ENCODE results near the gene GPC5.

The GPC5 gene

GRCh38 chr13:92164822-92165221, 766.4 kb downstream of the GPC5 start:
- DNase-seq (ENCODE audit: low read depth): no peak

DNA sequence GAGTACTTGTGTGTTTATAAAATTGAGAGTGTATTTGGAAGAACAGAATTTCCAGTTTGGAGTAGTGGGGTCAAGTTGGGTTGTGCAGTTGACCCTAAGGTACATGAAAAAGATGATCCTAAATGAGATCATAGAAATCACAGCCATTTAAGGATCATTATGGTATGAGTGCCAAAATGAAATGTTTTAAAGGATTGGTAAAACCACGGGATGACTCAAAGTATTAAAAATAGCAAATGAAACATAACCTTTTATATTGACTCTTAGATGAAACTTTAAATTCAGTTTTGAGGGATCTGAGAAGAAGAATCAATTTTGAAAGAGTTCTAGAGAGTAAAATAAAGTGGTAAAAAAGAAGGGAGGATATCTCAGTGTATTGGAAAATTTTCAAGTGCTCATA, 773.8 kb downstream of the GPC5 start:
- no peak for DNase-seq (ENCODE audit: low read depth)

DNA sequence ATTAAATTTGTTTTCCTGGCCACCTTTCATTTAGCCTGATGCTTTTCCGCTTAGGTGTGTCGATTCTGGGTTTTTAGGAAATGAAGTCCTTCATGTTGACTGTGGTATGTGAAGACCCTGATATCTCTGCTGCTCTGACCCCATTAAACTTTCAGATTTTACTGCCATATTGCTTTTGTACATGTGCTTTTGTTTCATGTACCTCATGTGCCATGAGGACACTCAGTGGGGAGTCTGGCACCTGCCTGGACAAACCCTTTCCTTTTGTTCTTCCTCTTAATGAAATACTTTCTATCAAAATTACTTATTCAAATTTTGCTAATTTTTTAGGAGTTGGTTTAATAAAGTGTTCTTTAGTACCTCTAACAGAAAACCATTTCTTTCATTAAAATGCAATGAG, 774.8 kb downstream of the GPC5 start:
- no peak for DNase-seq (ENCODE audit: low read depth)

- no peak for DNase-seq (ENCODE audit: low read depth)
Measured at GRCh38 chr13:92175330-92175729, 776.9 kb downstream of the GPC5 start.

DNA sequence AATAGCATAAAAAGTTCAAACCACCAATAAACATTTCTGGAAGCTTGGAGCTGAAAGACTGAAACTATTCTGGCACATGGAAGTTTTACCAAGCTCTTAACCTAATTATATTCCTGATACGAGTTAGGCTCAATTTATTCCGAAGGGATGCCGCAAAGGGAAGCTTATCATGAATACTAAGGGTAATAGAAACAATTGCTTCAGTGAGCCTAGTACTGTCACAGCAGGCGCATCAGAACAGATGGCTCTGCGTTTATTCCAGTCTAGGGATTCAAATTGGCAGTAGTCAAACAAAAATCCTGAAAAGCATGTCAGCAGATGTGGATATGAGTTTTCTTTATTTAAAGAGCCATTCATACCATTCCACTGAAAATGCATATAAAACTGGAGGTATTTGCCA, 779.5 kb downstream of the GPC5 start:
- no peak for DNase-seq (ENCODE audit: low read depth)

GRCh38 chr13:92179223-92179622, 780.8 kb downstream of the GPC5 start:
- DNase-seq (ENCODE audit: low read depth): no peak

DNA sequence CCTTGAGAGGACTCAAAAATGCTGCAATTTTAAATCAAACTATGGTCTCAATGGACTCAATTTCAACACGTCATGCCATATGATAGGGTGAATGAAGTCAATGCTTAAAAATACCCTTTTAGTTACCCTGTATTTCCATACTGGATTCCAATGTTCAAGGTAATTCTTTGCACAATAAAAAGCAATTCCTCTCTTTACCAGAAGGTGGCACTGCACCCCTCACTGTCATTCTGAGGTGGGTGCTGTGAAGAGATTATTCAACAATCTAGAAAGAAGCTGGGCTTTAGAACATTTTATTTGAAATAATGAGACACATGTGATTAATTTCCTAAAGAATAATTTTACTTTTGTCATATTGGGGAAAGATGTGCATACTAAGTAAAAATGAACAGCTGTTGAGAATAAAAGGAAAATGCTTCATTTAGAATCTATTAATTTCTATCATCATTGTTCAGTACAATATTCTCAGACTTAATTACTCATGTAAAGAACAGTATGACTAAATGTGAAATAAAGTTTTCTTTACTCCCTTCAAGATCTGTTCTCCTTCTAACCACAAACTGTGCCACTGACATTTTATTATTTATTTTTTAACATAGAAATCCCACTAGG, 789.1 kb downstream of the GPC5 start:
- no peak for DNase-seq (ENCODE audit: low read depth)

DNA sequence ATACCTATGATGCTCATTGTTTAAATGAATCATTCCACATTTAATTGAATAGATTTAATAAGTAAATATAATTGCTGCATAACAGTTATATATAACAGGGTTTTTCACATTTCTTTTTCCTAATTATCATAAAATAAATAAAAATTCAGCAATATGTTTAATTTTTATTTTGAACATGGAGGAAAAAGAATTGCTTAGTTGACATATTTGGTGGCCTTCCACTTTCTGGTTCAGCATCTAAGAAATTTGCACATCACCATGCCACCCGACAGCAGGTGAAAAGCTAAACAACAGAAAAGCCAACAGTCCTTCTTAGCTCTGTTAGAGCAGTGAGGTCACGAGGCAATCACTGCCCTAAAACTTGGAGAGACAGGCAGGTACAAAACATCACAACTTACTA, 790.2 kb downstream of the GPC5 start:
- no peak for DNase-seq (ENCODE audit: low read depth)

DNA sequence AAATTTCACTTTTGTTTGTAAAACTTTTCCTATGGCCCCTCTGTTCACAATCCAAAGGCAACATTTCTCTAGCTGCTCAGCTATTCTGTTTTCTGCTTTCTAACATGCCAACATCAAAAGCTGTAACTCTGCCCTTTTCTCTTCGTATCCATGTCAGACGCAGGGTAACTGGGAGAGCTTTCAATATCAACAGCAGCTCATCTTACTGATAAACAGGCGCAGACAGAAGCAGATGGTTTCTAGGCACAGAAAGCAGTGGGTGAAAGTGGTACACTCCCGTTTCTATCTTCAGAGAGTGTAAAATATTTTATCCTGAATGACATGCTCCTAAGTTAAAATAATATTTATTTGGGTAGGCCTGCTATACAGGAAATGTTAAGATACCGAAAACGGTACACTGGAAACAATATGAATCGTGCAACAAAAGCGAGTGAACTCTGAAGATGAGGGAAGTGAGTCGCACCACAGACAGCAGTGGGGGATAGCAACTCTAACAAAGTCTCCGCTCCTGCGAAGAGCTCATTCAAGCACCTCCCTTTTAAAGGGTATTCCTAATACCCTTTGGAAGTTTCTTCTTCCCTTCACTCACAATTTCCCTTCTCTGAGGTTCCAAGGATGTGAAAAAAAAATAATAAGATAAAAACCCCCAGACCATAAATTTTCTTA, 798.3 kb downstream of the GPC5 start:
- no peak for DNase-seq (ENCODE audit: low read depth)

DNA sequence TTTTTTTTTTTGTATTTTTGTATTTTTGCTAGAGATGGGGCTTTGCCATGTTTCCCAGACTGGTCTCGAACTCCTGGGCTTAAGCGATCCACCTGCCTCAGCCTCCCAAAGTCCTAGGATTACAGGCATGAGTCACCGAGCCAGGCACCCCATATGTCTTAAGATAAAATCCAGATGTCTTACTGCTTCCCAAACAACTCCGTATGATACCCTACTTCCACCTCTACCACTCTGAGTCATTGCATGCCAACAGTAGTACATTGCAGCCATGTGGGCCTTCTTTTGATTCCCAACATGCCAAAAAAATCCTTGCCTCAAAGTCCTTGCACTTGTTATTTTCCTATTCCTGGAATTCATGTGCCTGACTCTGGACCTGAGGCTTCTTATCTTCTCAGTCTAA, 799.2 kb downstream of the GPC5 start:
- no peak for DNase-seq (ENCODE audit: low read depth)

GRCh38 chr13:92218615-92219014, 820.2 kb downstream of the GPC5 start:
- no peak for DNase-seq (ENCODE audit: low read depth)

- DNase-seq (ENCODE audit: low read depth): no peak
Measured at GRCh38 chr13:92221916-92222315, 823.5 kb downstream of the GPC5 start.

GRCh38 chr13:92224052-92224821, 825.8 kb downstream of the GPC5 start:
- no peak for DNase-seq (ENCODE audit: low read depth)

GRCh38 chr13:92224825-92225224, 826.4 kb downstream of the GPC5 start:
- DNase-seq (ENCODE audit: low read depth): no peak

GRCh38 chr13:92225861-92226260, 827.4 kb downstream of the GPC5 start:
- DNase-seq (ENCODE audit: low read depth): no peak

DNA sequence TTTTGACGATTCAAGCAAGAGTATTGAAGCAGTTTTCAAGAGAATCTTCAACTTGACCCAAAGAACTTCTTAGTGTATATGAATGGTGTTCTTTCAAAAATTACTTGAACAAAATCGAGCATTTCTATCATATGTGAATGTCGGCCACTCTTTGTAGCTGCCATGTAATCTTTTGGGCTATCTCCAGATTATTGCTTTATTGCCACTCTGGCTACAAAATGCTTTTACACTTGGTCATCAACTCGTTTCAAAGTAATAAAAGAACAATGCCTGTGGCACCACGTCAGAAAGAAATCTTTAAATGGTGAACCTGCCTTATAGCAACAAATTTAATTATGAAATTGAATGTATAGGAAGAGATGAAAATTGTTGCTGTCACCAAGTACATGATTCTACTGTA, 834.5 kb downstream of the GPC5 start:
- no peak for DNase-seq (ENCODE audit: low read depth)

DNA sequence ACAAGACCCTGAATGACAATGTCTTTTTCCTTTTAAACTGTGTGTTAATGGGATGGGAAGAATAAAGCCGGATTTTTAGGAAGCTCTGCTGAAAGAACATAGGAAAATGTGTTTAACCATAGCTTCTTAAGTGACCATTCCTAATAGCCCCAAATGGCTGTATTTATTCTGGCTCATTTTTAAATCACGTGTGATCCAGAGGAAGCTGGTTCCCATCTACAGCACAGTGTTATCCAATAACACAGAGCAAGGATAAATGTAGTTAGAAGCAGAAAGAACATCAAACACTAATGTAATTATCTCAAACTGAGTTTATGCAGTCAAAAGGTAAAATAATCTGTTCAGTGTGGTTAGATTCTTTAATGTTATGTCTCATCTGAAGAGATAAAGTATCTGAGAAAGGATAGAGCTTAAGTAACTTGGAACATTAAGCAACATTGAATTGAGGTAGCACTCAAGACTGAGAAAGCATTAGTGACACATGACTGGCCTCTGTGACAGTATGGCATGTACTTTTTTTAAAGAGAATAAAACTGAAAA, 853.3 kb downstream of the GPC5 start:
- no peak for DNase-seq (ENCODE audit: low read depth)

- no peak for DNase-seq (ENCODE audit: low read depth)
Measured at GRCh38 chr13:92255526-92255925, 857.1 kb downstream of the GPC5 start.

DNA sequence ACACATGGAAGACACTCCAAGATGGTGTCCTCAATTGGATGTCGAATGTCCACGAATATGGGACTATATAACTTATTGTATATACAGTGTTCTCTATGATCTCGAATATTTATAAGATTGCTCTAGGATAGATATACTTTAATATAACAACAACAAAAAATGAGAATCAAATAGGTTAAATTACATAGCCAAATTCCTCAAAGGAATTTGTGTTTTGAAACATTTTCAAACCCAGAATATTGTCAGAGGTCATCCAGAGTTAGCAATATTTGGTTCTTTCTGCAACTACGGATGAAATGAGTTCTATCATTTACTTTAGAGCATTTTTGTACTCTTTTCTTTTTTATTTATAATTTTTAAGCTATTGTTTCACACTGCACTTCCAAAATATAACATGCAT, 857.8 kb downstream of the GPC5 start:
- DNase-seq (ENCODE audit: low read depth): no peak

DNA sequence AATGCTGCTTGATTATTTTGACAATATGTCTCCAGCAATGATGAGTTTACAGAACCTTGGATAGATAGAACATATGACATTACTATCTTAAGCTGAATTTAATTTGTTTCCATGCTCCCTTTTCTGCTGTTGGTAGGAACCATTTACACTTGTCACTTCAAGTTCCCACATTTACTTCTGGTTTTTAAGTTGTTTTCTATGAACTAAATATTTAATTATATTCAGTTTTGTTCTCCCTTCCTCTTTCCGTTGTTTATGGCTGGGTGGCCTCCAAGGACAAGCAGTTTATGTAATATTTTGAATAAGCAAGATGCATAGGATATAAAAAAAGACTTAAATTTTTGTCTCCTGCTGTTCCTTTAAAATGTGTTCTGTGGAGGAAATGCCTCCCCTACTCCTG, 860.6 kb downstream of the GPC5 start:
- no peak for DNase-seq (ENCODE audit: low read depth)

GRCh38 chr13:92259523-92259922, 861.1 kb downstream of the GPC5 start:
- no peak for DNase-seq (ENCODE audit: low read depth)

GRCh38 chr13:92260363-92260762, 861.9 kb downstream of the GPC5 start:
- no peak for DNase-seq (ENCODE audit: low read depth)

DNA sequence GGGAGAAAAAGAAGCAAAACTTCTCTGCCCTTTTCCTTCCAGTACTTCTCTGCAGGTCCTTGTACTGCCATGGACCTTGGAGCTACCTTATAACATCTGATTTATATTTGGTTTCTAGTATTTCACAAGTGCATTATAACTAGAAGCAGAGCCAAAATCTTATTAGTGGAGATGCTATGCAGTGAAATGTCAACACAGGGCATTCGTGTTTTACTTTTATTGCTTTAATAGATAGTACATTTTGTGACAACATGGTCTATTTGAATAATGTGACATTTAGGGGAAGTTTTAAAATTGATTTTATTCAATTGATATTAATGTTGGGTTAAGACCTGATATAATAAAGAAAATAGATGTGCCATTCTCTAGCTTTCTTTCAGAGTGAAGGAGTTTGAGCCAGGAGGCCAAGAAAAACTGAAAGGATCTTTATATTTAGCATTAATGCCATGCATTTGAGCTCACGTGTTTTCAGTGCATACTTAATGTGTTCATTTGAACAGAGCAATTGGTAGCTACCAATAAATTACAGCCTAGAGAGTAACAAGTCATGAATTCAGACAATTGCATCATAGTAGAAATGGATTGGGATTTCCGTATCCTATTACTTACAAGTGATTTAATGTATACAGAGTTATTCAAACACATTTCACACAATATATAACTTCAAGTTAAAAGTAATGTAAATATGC, 863.8 kb downstream of the GPC5 start:
- DNase-seq (ENCODE audit: low read depth): no peak

All from stimulated activated CD8-positive, alpha-beta memory T cell treated with anti-CD3 and anti-CD28 coated beads, Interleukin-4, amount 100 ng/mL, for 24 hours (primary cell).